ENCODE data around the gene MBD4.

Gene MBD4

DNA sequence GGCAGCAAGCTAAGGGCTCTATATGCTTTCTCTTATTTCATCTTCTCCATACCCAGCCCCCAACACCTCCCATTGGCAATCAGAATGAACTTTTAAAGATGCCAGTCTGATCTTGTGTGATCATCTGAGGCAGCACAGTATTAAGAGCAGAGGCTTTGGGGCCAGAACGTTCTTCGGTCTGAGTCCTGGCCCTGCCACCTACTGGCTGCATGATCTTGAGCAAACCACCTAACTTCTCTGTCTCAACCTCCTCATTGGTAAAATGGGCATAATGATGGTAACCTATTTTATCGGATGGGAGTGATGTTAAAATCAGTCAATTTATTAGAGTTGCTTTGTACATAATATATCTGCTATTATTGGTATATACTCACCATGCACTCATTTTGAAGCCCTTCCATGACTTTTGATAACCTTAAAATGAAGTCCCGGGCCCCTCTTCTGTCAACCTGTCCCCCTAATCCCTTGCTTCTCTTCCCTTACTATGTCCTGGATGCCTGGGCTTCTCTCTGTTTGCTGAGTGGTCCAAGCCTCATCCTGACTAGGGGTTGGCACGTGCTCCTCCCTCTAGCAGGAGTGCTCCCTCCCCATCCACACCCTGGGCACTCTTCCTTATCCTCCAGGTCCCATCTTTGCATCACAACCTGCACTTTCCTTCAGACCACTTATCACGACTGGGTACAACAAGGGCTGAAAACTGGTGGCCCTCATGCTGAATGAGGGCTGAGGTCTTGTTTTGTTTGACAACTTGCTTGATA is 17.6 kb downstream of the MBD4 start:
- no peak overlapping the region for H3K27ac ChIP-seq
- no peak for TF ChIP-seq ZFX (IDR thresholded peaks at IDR 0.05; ENCODE audit: borderline replicate concordance)
- TF ChIP-seq, protein P1, sequence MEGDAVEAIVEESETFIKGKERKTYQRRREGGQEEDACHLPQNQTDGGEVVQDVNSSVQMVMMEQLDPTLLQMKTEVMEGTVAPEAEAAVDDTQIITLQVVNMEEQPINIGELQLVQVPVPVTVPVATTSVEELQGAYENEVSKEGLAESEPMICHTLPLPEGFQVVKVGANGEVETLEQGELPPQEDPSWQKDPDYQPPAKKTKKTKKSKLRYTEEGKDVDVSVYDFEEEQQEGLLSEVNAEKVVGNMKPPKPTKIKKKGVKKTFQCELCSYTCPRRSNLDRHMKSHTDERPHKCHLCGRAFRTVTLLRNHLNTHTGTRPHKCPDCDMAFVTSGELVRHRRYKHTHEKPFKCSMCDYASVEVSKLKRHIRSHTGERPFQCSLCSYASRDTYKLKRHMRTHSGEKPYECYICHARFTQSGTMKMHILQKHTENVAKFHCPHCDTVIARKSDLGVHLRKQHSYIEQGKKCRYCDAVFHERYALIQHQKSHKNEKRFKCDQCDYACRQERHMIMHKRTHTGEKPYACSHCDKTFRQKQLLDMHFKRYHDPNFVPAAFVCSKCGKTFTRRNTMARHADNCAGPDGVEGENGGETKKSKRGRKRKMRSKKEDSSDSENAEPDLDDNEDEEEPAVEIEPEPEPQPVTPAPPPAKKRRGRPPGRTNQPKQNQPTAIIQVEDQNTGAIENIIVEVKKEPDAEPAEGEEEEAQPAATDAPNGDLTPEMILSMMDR (IDR thresholded peaks at IDR 0.05) = no peak

DNA sequence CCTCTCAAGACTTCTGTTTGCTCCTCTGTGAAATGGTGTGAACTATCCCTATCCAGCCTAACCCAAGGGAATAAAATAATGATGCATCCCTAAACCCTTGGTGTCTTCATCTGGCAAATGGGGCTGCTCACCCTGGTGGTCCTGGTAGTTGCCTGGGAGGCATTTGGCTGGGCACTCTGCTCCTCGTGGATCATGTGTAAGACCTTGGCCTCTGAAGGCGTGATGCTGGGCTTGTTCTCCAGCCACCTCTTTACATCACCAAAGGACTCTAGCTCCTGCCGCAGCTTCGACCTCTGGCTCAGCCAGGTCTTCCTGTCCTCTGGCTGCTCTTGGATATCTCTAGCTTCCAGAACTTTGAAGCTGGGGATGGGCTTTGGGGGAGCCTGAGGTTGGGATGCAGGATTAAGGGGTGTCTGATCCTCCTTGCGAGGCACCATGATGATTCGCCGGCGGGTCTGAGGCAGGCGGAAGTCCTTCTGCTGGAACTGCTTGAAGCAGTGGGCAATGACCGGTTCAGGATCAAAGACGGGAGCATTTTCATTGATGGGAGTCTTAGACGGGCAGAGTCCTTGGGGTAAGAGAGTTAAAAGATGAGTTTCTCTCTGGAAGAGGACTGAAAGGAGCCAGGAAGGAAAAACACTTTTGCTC is 18.4 kb downstream of the MBD4 start:
- no peak for TF ChIP-seq ZFX (IDR thresholded peaks at IDR 0.05; ENCODE audit: borderline replicate concordance)
- TF ChIP-seq, protein P1 (IDR thresholded peaks at IDR 0.05) = no peak
- no peak overlapping the region for H3K27ac ChIP-seq

DNA sequence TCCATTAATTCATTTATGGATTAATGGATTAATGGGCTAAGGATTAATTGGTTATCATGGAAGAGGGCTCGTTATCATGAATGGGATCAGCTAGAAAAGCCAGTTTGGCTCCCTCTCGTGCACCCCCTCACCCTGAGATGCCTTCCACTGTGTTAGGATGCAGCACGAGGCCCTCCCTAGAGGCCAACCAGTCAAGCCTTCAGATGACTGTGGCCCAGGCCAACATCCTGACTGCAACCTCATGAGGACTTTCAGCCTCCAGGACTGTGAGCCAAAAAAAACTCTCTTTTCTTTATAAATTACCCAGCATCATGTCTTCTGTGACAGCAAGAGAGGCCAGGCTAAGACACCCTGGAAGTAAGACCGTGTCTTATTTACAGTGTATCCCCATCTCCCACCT is 20.3 kb downstream of the MBD4 start:
- no peak overlapping the region for H3K27ac ChIP-seq
- no peak for TF ChIP-seq ZFX (IDR thresholded peaks at IDR 0.05; ENCODE audit: borderline replicate concordance)
- TF ChIP-seq, protein P1 (IDR thresholded peaks at IDR 0.05) = no peak

DNA sequence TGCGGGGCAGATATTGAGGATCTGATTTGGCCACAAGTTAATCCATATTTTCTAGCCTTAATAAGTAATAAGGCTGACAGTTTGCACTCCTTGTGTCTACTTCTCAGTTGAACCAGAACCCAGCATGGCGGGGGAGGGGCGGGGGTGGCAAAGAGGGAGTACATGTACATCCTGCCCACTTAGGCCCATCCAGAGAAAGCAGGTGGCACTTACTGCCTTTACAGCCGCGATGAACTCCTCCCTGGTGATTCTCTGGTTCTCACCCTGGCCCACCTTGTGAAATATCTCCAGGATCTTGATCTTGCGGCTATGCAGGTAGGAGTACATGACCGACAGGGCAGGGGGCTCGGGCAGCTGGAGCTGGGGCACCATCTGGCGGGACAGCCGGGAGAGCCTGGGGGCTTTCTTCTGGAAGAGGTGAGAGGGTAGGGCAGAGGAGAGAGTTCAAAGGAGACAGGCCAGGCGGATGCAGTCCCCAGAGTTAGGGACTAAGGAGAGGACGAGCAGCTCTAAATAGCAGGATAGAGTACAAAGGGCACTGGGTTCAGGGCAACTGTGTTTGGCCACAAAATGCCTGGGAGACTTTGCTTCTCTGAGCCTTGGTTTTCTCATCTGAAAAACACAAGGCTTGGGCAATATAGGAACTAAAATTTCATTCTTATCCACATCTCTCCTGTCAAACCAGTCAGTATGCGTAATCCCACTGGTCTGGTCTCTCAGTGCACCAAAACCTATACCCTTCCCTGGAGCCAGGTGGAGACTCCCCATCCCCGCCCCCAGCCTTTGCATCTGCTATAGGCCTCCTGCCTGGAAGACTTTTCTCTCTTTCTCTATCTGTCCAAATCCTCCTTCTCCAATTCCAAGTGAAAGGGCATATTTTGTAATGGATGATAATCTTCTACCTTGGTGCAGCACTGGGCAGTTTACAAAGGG is 21.4 kb downstream of the MBD4 start:
- TF ChIP-seq, protein P1 (IDR thresholded peaks at IDR 0.05) = no peak
- H3K27ac ChIP-seq = no peak overlapping the region

DNA sequence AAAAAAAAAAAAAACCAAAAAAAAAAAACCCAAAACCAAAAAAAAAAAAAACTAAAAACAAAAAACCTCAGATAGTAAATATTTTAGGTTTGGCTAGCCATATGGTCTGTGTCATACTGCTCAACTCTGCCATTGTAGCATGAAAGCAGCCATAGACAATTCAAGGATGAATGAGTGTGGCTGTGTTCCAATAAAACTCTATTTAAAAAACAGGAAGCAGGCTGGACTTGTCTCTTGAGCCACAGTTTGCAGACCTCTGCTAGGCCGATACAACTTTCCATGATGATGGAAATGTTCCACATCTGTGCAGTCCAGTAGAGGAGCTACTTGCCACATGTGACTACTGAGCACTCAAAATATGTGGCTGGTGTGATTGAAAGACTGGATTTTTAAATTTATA is 22.4 kb downstream of the MBD4 start:
- TF ChIP-seq, protein P1 (IDR thresholded peaks at IDR 0.05) = no peak
- TF ChIP-seq ZFX (IDR thresholded peaks at IDR 0.05; ENCODE audit: borderline replicate concordance) = no peak
- H3K27ac ChIP-seq = no peak overlapping the region

DNA sequence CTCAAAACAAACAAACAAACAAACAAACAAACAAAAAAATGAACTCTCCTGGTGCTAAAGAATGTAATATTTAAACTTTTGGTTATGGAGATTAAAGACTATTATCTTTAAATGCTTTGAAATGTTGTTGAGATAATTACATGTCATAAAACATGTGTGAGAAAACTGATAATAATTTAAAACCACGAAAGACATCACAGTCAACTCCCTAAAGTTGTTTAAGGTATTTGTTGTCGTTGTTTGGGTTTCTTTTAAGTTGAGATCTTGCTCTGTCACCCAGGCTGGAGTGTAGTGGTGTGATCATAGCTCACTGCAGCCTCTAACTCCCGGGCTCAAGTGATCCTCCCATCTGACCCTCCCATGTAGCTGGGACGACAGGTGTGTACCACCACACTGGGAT is 23.3 kb downstream of the MBD4 start:
- no peak overlapping the region for H3K27ac ChIP-seq
- TF ChIP-seq, protein P1 (IDR thresholded peaks at IDR 0.05) = no peak
- TF ChIP-seq ZFX (IDR thresholded peaks at IDR 0.05; ENCODE audit: borderline replicate concordance) = no peak
